Measurements from ENCODE around the gene LAMA5. TPM values are rescaled to one million over a fixed set of nuclear protein-coding genes. Genes with fewer than 3 reads are reported as not detected.

LAMA5 gene
- polyA plus RNA-seq, 1 of the 3 experiments (the other 2 are of a cell fraction), result 27.2 TPM

DNA sequence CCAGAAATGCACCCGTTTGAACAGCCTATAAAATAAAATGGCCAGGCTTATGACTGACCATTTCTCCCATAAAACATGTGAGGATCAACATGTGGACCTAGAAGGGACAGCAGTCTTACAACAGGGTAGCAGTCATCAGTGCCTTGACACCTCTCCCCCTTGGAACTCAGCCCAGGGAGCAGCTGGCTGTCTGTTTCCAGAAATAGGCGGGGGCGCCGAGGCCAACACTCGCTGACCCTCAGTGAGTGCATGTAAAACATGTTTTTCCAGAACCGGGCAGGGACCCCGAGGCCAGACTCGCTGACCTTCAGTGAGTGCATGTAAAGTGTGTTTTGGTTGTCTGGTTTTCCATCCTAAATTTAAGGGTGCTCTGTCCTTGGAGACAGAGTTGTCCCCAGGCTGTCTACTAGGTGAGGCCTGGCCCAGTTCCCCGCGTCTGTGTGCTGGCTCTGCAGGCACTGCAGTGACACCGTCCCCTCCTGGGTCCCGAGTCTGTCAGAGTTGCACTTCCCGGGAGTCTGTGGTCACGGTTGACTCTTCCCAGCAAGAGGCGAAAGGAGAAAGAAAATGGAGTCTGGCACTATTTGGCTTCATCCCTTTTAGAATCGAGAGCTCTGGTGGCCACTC is 84.1 kb downstream of the LAMA5 start (continued):
- TF ChIP-seq TEAD4 (IDR thresholded peaks at IDR 0.05; ENCODE audit: borderline replicate concordance, insufficient read depth) (no peak), CHD2 (IDR thresholded peaks at IDR 0.05; ENCODE audit: low read length, partially characterized antibody) (no peak), RXRA (IDR thresholded peaks at IDR 0.05; ENCODE audit: borderline replicate concordance, low read depth) (no peak)

GRCh38 chr20:62282103-62282502 is 85.0 kb downstream of the LAMA5 start:
- TF ChIP-seq SMC3 (IDR thresholded peaks at IDR 0.05; ENCODE audit: low read depth, low read length), result no peak
- TF ChIP-seq, protein P1, sequence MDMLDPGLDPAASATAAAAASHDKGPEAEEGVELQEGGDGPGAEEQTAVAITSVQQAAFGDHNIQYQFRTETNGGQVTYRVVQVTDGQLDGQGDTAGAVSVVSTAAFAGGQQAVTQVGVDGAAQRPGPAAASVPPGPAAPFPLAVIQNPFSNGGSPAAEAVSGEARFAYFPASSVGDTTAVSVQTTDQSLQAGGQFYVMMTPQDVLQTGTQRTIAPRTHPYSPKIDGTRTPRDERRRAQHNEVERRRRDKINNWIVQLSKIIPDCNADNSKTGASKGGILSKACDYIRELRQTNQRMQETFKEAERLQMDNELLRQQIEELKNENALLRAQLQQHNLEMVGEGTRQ (IDR thresholded peaks at IDR 0.05; ENCODE audit: borderline replicate concordance, low read depth, low read length), result no peak
- peaks cover 24 to 59% of the 10 kb centered on the region in 2 experiments for H3K36me3 ChIP-seq (replicated peaks in 1 of 2; ENCODE audit: control insufficient read depth in 1 of 2, insufficient read depth in 2 of 2, low read length in 1 of 2)
- WGBS (ENCODE audit: low lambda C conversion rate), result 92% methylated on average over 7 of the region's 7 CpGs

GRCh38 chr20:62281161-62281933 is 85.8 kb downstream of the LAMA5 start:
- Histone ChIP-seq H3K9me2 (no peaks in the 10 kb centered on the region), H3K9ac (no peak overlapping the region), H3K36me3 (replicated peaks in 1 of 2; ENCODE audit: control insufficient read depth in 1 of 2, insufficient read depth in 2 of 2, low read length in 1 of 2) (peaks cover 24 to 56% of the 10 kb centered on the region in 2 experiments), H3K4me1 (ENCODE audit: control insufficient read depth in 1 of 2, insufficient read depth in 2 of 2, low read depth in 1 of 2, low read length in 1 of 2) (peaks cover 0 to 6% of the 10 kb centered on the region in 2 experiments; a peak in 1 of 4 replicates), H3K79me2 (ENCODE audit: insufficient read depth) (no peaks in the 10 kb centered on the region), H3F3A (replicated peaks; ENCODE audit: insufficient read depth) (peaks cover 3% of the 10 kb centered on the region), H3K4me2 (no peak overlapping the region), H3K27ac (ENCODE audit: low read depth in 2 of 2, low read length in 1 of 2) (no peak overlapping the region), H4K20me1 (ENCODE audit: insufficient read depth) (no peaks in the 10 kb centered on the region), H3K4me3 (ENCODE audit: low read depth in 2 of 2, low read length in 1 of 2) (no peak overlapping the region), H2AFZ (ENCODE audit: low read depth) (no peak overlapping the region), H3K9me3 (no peaks in the 10 kb centered on the region), H3K27me3 (ENCODE audit: insufficient read depth) (no peaks in the 10 kb centered on the region)
- ChIA-PET CTCF (interaction anchor here (0.6 kb wide), 1 partner anchor 84 kb away, joined by 3 read pairs; no protein-coding TSS in a partner anchor), POLR2A (no interaction called here)
- 93% methylated on average over 24 of the region's 31 CpGs for WGBS (ENCODE audit: low lambda C conversion rate)
- TF ChIP-seq YY1 (IDR thresholded peaks at IDR 0.05; ENCODE audit: low read depth) (no peak), CTCF (IDR thresholded peaks at IDR 0.05) (no peak), RCOR1 (IDR thresholded peaks at IDR 0.05; ENCODE audit: low read length) (no peak), RAD21 (IDR thresholded peaks at IDR 0.05; ENCODE audit: low read length) (no peak), SMC3 (IDR thresholded peaks at IDR 0.05; ENCODE audit: low read depth, low read length) (no peak), GABPA (IDR thresholded peaks at IDR 0.05; ENCODE audit: low read depth) (no peak), EP300 (IDR thresholded peaks at IDR 0.05; ENCODE audit: borderline replicate concordance in 1 of 2, low read depth in 1 of 2, low read length in 1 of 2) (no peak), TAF1 (IDR thresholded peaks at IDR 0.05; ENCODE audit: borderline replicate concordance, low read depth, low read length) (no peak)
- TF ChIP-seq, protein P2, sequence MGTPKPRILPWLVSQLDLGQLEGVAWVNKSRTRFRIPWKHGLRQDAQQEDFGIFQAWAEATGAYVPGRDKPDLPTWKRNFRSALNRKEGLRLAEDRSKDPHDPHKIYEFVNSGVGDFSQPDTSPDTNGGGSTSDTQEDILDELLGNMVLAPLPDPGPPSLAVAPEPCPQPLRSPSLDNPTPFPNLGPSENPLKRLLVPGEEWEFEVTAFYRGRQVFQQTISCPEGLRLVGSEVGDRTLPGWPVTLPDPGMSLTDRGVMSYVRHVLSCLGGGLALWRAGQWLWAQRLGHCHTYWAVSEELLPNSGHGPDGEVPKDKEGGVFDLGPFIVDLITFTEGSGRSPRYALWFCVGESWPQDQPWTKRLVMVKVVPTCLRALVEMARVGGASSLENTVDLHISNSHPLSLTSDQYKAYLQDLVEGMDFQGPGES (IDR thresholded peaks at IDR 0.05; ENCODE audit: low read depth, low read length), result no peak
- TF ChIP-seq, protein P3, sequence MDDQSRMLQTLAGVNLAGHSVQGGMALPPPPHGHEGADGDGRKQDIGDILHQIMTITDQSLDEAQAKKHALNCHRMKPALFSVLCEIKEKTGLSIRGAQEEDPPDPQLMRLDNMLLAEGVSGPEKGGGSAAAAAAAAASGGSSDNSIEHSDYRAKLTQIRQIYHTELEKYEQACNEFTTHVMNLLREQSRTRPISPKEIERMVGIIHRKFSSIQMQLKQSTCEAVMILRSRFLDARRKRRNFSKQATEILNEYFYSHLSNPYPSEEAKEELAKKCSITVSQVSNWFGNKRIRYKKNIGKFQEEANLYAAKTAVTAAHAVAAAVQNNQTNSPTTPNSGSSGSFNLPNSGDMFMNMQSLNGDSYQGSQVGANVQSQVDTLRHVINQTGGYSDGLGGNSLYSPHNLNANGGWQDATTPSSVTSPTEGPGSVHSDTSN (IDR thresholded peaks at IDR 0.05), result no peak
- DNase-seq, result no peak

More at GRCh38 chr20:62282103-62282502, 85.0 kb downstream of the LAMA5 start:
- Histone ChIP-seq H3K4me2 (no peak overlapping the region), H3F3A (replicated peaks; ENCODE audit: insufficient read depth) (peaks cover 3% of the 10 kb centered on the region), H3K9ac (no peak overlapping the region), H3K4me3 (ENCODE audit: low read depth in 2 of 2, low read length in 1 of 2) (no peak overlapping the region), H3K9me2 (no peaks in the 10 kb centered on the region), H3K27me3 (ENCODE audit: insufficient read depth) (no peaks in the 10 kb centered on the region), H4K20me1 (ENCODE audit: insufficient read depth) (no peaks in the 10 kb centered on the region), H3K79me2 (ENCODE audit: insufficient read depth) (no peaks in the 10 kb centered on the region), H2AFZ (ENCODE audit: low read depth) (no peak overlapping the region), H3K9me3 (no peaks in the 10 kb centered on the region), H3K27ac (ENCODE audit: low read depth in 2 of 2, low read length in 1 of 2) (no peak overlapping the region), H3K4me1 (ENCODE audit: control insufficient read depth in 1 of 2, insufficient read depth in 2 of 2, low read depth in 1 of 2, low read length in 1 of 2) (peaks cover 0 to 6% of the 10 kb centered on the region in 2 experiments; a peak in 1 of 4 replicates)
- CTCF ChIA-PET, result no interaction called here
- DNase-seq, result no peak
- POLR2A ChIA-PET, result no interaction called here
